K562 (cell line): ENCODE measurements around the gene LCN1. TPM values are rescaled to one million over a fixed set of nuclear protein-coding genes. Genes with fewer than 3 reads are reported as not detected.

ENCODE experiments used
- ATF7 ChIP-seq: fragments of 450-650 bp; IDR thresholded peaks from 2 replicates; pipeline ENCODE4 v1.7.1; 2014; ENCODE audit warnings: mild to moderate bottlenecking, moderate library complexity
- BRD9 ChIP-seq: fragments of 450-650 bp; IDR thresholded peaks from 2 replicates; pipeline ENCODE4 v1.6.1; 2018; ENCODE audit warnings: low read depth; ENCODE audit not compliant: partially characterized antibody
- CHD2 ChIP-seq: IDR thresholded peaks from 2 replicates; pipeline ENCODE4 v1.6.1; 2011; ENCODE audit warnings: low read depth, low read length
- DIDO1 ChIP-seq: fragments of 450-650 bp; IDR thresholded peaks from 2 replicates; pipeline ENCODE4 v1.6.1; 2016; ENCODE audit warnings: low read depth, missing biosample characterization, missing genetic modification characterization
- DNMT1 ChIP-seq: fragments of 450-650 bp; IDR thresholded peaks from 2 replicates; pipeline ENCODE4 v1.6.1; 2016; ENCODE audit warnings: antibody characterized with exemption, mild to moderate bottlenecking
- ESRRA ChIP-seq: fragments of 450-650 bp; IDR thresholded peaks from 2 replicates; pipeline ENCODE4 v1.6.1; 2014; ENCODE audit warnings: low read depth, mild to moderate bottlenecking, moderate library complexity, borderline replicate concordance
- IRF2 ChIP-seq: sonication (generic); formaldehyde crosslinking; IDR thresholded peaks from 2 replicates; pipeline ENCODE4 v1.8.1; 2022; ENCODE audit warnings: mild to moderate bottlenecking, missing genetic modification reagents
- MAFK ChIP-seq: IDR thresholded peaks from 2 replicates; pipeline ENCODE4 v1.6.1; 2011; ENCODE audit warnings: low read length, improper control_type of control experiment
- NCOA1 ChIP-seq: fragments of 450-650 bp; IDR thresholded peaks from 2 replicates; pipeline ENCODE4 v1.6.1; 2016; ENCODE audit warnings: low read depth
- NFE2L1 ChIP-seq: fragments of 450-650 bp; IDR thresholded peaks from 2 replicates; pipeline ENCODE4 v1.6.1; 2016; ENCODE audit warnings: missing genetic modification characterization, low read depth, mild to moderate bottlenecking, missing compliant biosample characterization, moderate library complexity, borderline replicate concordance
- POLR3G ChIP-seq: IDR thresholded peaks from 2 replicates; pipeline ENCODE4 v1.6.1; 2011; ENCODE audit not compliant: insufficient read length, insufficient replicate concordance; ENCODE audit errors: extremely low read depth
- RFX1 ChIP-seq: fragments of 450-650 bp; IDR thresholded peaks from 2 replicates; pipeline ENCODE4 v1.6.1; 2016; ENCODE audit warnings: mild to moderate bottlenecking, moderate library complexity
- ZFPM2 ChIP-seq: fragments of 250-450 bp; sonication (Bioruptor Pico); IDR thresholded peaks from 2 replicates; pipeline ENCODE4 v1.5.1; 2022; ENCODE audit warnings: mild to moderate bottlenecking
- ZNF282 ChIP-seq: sonication (generic); formaldehyde crosslinking; IDR thresholded peaks from 2 replicates; pipeline ENCODE4 v1.8.1; 2023; ENCODE audit warnings: missing genetic modification reagents
- ZNF551 ChIP-seq: fragments of 250-450 bp; sonication (Bioruptor Pico); IDR thresholded peaks from 2 replicates; pipeline ENCODE4 v1.5.0; 2021; ENCODE audit warnings: mild to moderate bottlenecking, moderate library complexity
- polyA plus RNA-seq, 8 experiments: library from polyadenylated mRNA; depleted of rRNA in 4 of 8; stranded (reverse) in 5 of 8; unstranded in 3 of 8; fragments of >200 nt; fragmentation: Nextera tagmentation in 2 of 8; fragmentation: Illumina TruSeq in 1 of 8; extraction: Ambion mirVana in 2 of 8; extraction: Trizol in 1 of 8; gene quantifications; 2 replicates each; pipeline versions ENCODE4 v1.2.1 to v1.2.3, GENCODE V29; 2011 to 2014; ENCODE audit warnings: inconsistent platforms in 1 of 8, missing spikeins in 1 of 8
- total RNA-seq, 7 experiments: library from RNA; depleted of rRNA in 6 of 7; stranded (reverse); fragments of >200 nt in 6 of 7; fragmentation: Illumina TruSeq in 2 of 7; extraction: Trizol in 2 of 7; gene quantifications; 2 replicates each; pipeline versions ENCODE4 v1.2.1 to v1.2.3, GENCODE V29; 2011 to 2021; ENCODE audit warnings: low replicate concordance in 1 of 7
- TF ChIP-seq, protein P1 (sequence below), 3 experiments: fragments of 200-800 bp in 1 of 3; fragments of 250-450 bp in 1 of 3; fragments of 450-650 bp in 1 of 3; sonication (Bioruptor Pico) in 1 of 3; sonication (Bioruptor generic) in 1 of 3; formaldehyde crosslinking in 1 of 3; IDR thresholded peaks; 2 replicates each; pipeline versions ENCODE4 v1.6.1 to v1.8.0; 2016 to 2022; ENCODE audit warnings: mild to moderate bottlenecking in 2 of 3, missing genetic modification characterization in 2 of 3, missing compliant biosample characterization in 1 of 3, moderate library complexity in 1 of 3
- TF ChIP-seq, protein P2 (sequence below), 2 experiments: fragments of 450-650 bp in 1 of 2; sonication (generic) in 1 of 2; formaldehyde crosslinking in 1 of 2; IDR thresholded peaks in 1 of 2; conservative IDR thresholded peaks in 1 of 2; 2 replicates each; pipeline versions ENCODE4 v1.6.1 to v1.8.1; 2016 to 2023; ENCODE audit warnings: mild to moderate bottlenecking in 2 of 2, moderate library complexity in 2 of 2, inconsistent platforms in 1 of 2, missing genetic modification reagents in 1 of 2
- TF ChIP-seq, protein P3 (sequence below): sonication (generic); formaldehyde crosslinking; IDR thresholded peaks from 2 replicates; pipeline ENCODE4 v1.8.0; 2023; ENCODE audit warnings: mild to moderate bottlenecking, missing genetic modification reagents
- TF ChIP-seq, protein P4 (sequence below): fragments of 250-450 bp; sonication (Bioruptor Pico); IDR thresholded peaks from 2 replicates; pipeline ENCODE4 v1.5.0; 2022; ENCODE audit warnings: mild to moderate bottlenecking

LCN1 gene
- total and polyA plus RNA-seq, 9 of the 15 experiments (the other 6 are each of a cell fraction or from before 2014, with no cell fraction given) = not detected

DNA sequence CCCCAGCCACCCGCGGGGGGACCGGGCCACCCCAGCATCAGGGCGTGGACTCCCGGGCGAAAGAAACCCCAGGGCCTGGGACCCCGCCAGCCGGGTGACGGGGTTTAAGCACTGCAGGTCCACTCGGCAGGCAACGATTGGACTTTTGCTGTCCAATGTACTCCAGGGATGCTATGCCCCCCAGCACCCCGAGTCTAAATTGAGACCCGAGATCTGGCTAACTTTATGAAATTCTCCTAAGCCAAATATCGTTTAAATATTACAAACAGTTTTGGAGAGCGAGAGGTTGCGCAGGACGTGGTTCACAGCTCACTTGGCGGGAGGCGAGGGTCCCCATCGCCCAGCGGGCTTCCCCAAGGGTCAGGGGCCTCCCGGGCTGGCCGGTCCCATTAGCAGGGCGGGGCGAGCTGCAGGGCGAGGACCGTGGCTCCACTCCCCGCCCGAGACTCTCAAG lies 21.1 kb upstream of the LCN1 start (continued):
- TF ChIP-seq, protein P1, sequence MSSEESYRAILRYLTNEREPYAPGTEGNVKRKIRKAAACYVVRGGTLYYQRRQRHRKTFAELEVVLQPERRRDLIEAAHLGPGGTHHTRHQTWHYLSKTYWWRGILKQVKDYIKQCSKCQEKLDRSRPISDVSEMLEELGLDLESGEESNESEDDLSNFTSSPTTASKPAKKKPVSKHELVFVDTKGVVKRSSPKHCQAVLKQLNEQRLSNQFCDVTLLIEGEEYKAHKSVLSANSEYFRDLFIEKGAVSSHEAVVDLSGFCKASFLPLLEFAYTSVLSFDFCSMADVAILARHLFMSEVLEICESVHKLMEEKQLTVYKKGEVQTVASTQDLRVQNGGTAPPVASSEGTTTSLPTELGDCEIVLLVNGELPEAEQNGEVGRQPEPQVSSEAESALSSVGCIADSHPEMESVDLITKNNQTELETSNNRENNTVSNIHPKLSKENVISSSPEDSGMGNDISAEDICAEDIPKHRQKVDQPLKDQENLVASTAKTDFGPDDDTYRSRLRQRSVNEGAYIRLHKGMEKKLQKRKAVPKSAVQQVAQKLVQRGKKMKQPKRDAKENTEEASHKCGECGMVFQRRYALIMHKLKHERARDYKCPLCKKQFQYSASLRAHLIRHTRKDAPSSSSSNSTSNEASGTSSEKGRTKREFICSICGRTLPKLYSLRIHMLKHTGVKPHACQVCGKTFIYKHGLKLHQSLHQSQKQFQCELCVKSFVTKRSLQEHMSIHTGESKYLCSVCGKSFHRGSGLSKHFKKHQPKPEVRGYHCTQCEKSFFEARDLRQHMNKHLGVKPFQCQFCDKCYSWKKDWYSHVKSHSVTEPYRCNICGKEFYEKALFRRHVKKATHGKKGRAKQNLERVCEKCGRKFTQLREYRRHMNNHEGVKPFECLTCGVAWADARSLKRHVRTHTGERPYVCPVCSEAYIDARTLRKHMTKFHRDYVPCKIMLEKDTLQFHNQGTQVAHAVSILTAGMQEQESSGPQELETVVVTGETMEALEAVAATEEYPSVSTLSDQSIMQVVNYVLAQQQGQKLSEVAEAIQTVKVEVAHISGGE (CRISPR knock-in tag; IDR thresholded peaks at IDR 0.05) = no peak
- TF ChIP-seq NFE2L1 (no peak), CHD2 (no peak), ESRRA (no peak), ZNF551 (no peak), POLR3G (no peak), ZFPM2 (CRISPR knock-in tag) (no peak), BRD9 (no peak), MAFK (no peak), RFX1 (no peak), ATF7 (no peak), ZNF282 (CRISPR knock-in tag) (no peak), DNMT1 (no peak), IRF2 (CRISPR knock-in tag) (no peak), NCOA1 (no peak), DIDO1 (tag) (no peak)
- TF ChIP-seq, protein P2, sequence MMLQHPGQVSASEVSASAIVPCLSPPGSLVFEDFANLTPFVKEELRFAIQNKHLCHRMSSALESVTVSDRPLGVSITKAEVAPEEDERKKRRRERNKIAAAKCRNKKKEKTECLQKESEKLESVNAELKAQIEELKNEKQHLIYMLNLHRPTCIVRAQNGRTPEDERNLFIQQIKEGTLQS (IDR thresholded peaks at IDR 0.05) = no peak
- TF ChIP-seq, protein P2 (CRISPR knock-in tag; conservative IDR thresholded peaks at IDR 0.05) = peak; percentile 51; the same call in 1 of the 2 replicates
- TF ChIP-seq, protein P3, sequence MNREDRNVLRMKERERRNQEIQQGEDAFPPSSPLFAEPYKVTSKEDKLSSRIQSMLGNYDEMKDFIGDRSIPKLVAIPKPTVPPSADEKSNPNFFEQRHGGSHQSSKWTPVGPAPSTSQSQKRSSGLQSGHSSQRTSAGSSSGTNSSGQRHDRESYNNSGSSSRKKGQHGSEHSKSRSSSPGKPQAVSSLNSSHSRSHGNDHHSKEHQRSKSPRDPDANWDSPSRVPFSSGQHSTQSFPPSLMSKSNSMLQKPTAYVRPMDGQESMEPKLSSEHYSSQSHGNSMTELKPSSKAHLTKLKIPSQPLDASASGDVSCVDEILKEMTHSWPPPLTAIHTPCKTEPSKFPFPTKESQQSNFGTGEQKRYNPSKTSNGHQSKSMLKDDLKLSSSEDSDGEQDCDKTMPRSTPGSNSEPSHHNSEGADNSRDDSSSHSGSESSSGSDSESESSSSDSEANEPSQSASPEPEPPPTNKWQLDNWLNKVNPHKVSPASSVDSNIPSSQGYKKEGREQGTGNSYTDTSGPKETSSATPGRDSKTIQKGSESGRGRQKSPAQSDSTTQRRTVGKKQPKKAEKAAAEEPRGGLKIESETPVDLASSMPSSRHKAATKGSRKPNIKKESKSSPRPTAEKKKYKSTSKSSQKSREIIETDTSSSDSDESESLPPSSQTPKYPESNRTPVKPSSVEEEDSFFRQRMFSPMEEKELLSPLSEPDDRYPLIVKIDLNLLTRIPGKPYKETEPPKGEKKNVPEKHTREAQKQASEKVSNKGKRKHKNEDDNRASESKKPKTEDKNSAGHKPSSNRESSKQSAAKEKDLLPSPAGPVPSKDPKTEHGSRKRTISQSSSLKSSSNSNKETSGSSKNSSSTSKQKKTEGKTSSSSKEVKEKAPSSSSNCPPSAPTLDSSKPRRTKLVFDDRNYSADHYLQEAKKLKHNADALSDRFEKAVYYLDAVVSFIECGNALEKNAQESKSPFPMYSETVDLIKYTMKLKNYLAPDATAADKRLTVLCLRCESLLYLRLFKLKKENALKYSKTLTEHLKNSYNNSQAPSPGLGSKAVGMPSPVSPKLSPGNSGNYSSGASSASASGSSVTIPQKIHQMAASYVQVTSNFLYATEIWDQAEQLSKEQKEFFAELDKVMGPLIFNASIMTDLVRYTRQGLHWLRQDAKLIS (CRISPR knock-in tag) = no peak
- TF ChIP-seq, protein P4, sequence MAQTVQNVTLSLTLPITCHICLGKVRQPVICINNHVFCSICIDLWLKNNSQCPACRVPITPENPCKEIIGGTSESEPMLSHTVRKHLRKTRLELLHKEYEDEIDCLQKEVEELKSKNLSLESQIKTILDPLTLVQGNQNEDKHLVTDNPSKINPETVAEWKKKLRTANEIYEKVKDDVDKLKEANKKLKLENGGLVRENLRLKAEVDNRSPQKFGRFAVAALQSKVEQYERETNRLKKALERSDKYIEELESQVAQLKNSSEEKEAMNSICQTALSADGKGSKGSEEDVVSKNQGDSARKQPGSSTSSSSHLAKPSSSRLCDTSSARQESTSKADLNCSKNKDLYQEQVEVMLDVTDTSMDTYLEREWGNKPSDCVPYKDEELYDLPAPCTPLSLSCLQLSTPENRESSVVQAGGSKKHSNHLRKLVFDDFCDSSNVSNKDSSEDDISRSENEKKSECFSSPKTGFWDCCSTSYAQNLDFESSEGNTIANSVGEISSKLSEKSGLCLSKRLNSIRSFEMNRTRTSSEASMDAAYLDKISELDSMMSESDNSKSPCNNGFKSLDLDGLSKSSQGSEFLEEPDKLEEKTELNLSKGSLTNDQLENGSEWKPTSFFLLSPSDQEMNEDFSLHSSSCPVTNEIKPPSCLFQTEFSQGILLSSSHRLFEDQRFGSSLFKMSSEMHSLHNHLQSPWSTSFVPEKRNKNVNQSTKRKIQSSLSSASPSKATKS (CRISPR knock-in tag) = no peak
